SK-N-SH treated with all-trans-retinoic acid at 6 μM for 48 hours (cell line): ENCODE data around the gene CFAP221.

ENCODE experiments used
- ATAC-seq: fragments of 200-7000 bp; cut with Tn5 transposase; 3 replicates; pipeline ENCODE4 v1.9.1; 2020; ENCODE audit warnings: mild to moderate bottlenecking, moderate library complexity
- ARNTL ChIP-seq: fragments of 450-650 bp; formaldehyde crosslinking; IDR thresholded peaks from 2 replicates; pipeline ENCODE4 v1.5.0; 2020; ENCODE audit warnings: low read depth, mild to moderate bottlenecking, moderate library complexity, borderline replicate concordance
- CSRNP3 ChIP-seq: fragments of 250-450 bp; sonication (Bioruptor Pico); IDR thresholded peaks from 2 replicates; pipeline ENCODE4 v1.5.1; 2021; ENCODE audit warnings: mild to moderate bottlenecking, moderate library complexity
- ESRRG ChIP-seq: fragments of 250-450 bp; sonication (Bioruptor Pico); IDR thresholded peaks from 2 replicates; pipeline ENCODE4 v1.6.1; 2021; ENCODE audit warnings: mild to moderate bottlenecking
- GLIS3 ChIP-seq: fragments of 250-450 bp; sonication (Bioruptor Pico); IDR thresholded peaks from 2 replicates; pipeline ENCODE4 v1.5.0; 2020; ENCODE audit warnings: mild to moderate bottlenecking, moderate library complexity
- ISL1 ChIP-seq: fragments of 250-450 bp; sonication (Bioruptor Pico); IDR thresholded peaks from 2 replicates; pipeline ENCODE4 v2.1.2; 2022; ENCODE audit warnings: mild to moderate bottlenecking, moderate library complexity
- OSR1 ChIP-seq: fragments of 250-450 bp; sonication (Bioruptor Pico); IDR thresholded peaks from 2 replicates; pipeline ENCODE4 v1.8.0; 2022; ENCODE audit warnings: moderate library complexity, mild to moderate bottlenecking, inconsistent platforms
- PATZ1 ChIP-seq: fragments of 250-450 bp; sonication (Bioruptor Pico); IDR thresholded peaks from 2 replicates; pipeline ENCODE4 v1.8.0; 2020; ENCODE audit warnings: mild to moderate bottlenecking, moderate library complexity, borderline replicate concordance
- POU6F1 ChIP-seq: fragments of 250-450 bp; sonication (Bioruptor Pico); IDR thresholded peaks from 2 replicates; pipeline ENCODE4 v1.8.0; 2021; ENCODE audit warnings: low read depth, mild to moderate bottlenecking, moderate library complexity, borderline replicate concordance
- PPARA ChIP-seq: fragments of 250-450 bp; sonication (Bioruptor Pico); IDR thresholded peaks from 2 replicates; pipeline ENCODE4 v1.5.0; 2020; ENCODE audit warnings: mild to moderate bottlenecking, borderline replicate concordance
- RARB ChIP-seq: fragments of 250-450 bp; sonication (Bioruptor Pico); IDR thresholded peaks from 2 replicates; pipeline ENCODE4 v1.8.0; 2021; ENCODE audit warnings: mild to moderate bottlenecking, moderate library complexity
- SNAI2 ChIP-seq: fragments of 250-450 bp; sonication (Bioruptor Pico); IDR thresholded peaks from 2 replicates; pipeline ENCODE4 v1.5.0; 2020; ENCODE audit warnings: mild to moderate bottlenecking, moderate library complexity
- TCF4 ChIP-seq: fragments of 250-450 bp; sonication (Bioruptor Pico); IDR thresholded peaks from 2 replicates; pipeline ENCODE4 v1.8.0; 2021; ENCODE audit warnings: mild to moderate bottlenecking, moderate library complexity, borderline replicate concordance
- TOX ChIP-seq: fragments of 250-450 bp; sonication (Bioruptor Pico); IDR thresholded peaks from 2 replicates; pipeline ENCODE4 v1.8.0; 2021; ENCODE audit warnings: mild to moderate bottlenecking, moderate library complexity, borderline replicate concordance
- TSHZ2 ChIP-seq: fragments of 250-450 bp; sonication (Bioruptor Pico); IDR thresholded peaks from 2 replicates; pipeline ENCODE4 v1.5.0; 2020; ENCODE audit warnings: mild to moderate bottlenecking, moderate library complexity
- ZFP3 ChIP-seq: fragments of 250-450 bp; sonication (Bioruptor Pico); IDR thresholded peaks from 2 replicates; pipeline ENCODE4 v1.5.0; 2020; ENCODE audit warnings: mild to moderate bottlenecking, moderate library complexity
- ZFP30 ChIP-seq: fragments of 450-650 bp; formaldehyde crosslinking; IDR thresholded peaks from 2 replicates; pipeline ENCODE4 v1.5.0; 2022; ENCODE audit warnings: mild to moderate bottlenecking, moderate library complexity
- ZNF565 ChIP-seq: fragments of 450-650 bp; formaldehyde crosslinking; conservative IDR thresholded peaks from 2 replicates; pipeline ENCODE4 v1.5.0; 2020; ENCODE audit warnings: low read depth, mild to moderate bottlenecking, moderate library complexity
- ZNF70 ChIP-seq: fragments of 450-650 bp; formaldehyde crosslinking; IDR thresholded peaks from 2 replicates; pipeline ENCODE4 v1.5.0; 2020; ENCODE audit warnings: mild to moderate bottlenecking, moderate library complexity

CFAP221 gene

GRCh38 chr2:119673796-119674195 is 129.5 kb downstream of the CFAP221 start:
- TF ChIP-seq ZNF565 (CRISPR knock-in tag): no peak
- TF ChIP-seq CSRNP3 (CRISPR knock-in tag): no peak
- TF ChIP-seq ESRRG (CRISPR knock-in tag): no peak
- no peak for TF ChIP-seq PPARA (CRISPR knock-in tag)
- no peak for TF ChIP-seq SNAI2
- TF ChIP-seq TSHZ2 (CRISPR knock-in tag): no peak
- TF ChIP-seq RARB (CRISPR knock-in tag): no peak
- TF ChIP-seq GLIS3 (CRISPR knock-in tag): no peak
- TF ChIP-seq TOX (CRISPR knock-in tag): no peak
- TF ChIP-seq ISL1 (CRISPR knock-in tag): no peak
- ATAC-seq: no peak

- TF ChIP-seq TCF4 (CRISPR knock-in tag) (no peak), ZFP30 (CRISPR knock-in tag) (no peak), ESRRG (CRISPR knock-in tag) (no peak), PATZ1 (CRISPR knock-in tag) (no peak), ZNF70 (CRISPR knock-in tag) (no peak), ZNF565 (CRISPR knock-in tag) (no peak), ZFP3 (CRISPR knock-in tag) (no peak), CSRNP3 (CRISPR knock-in tag) (no peak), RARB (CRISPR knock-in tag) (no peak), TOX (CRISPR knock-in tag) (no peak), ISL1 (CRISPR knock-in tag) (no peak)
- ATAC-seq: no peak; the same call in 2 of the 3 replicates
Observed at GRCh38 chr2:119674711-119675500, 130.7 kb downstream of the CFAP221 start.

- TF ChIP-seq OSR1 (no peak), POU6F1 (CRISPR knock-in tag) (no peak), ARNTL (CRISPR knock-in tag) (no peak)
- peak; percentile 10; the same call in 2 of the 3 replicates for ATAC-seq
Observed at GRCh38 chr2:119678021-119678656, 133.9 kb downstream of the CFAP221 start.
